HEK293 (cell line): ENCODE results near the gene ABCC9.

Source experiments
- TF ChIP-seq, protein P1 (sequence below): fragments of 450-650 bp; formaldehyde crosslinking; IDR thresholded peaks from 2 replicates; pipeline ENCODE4 v1.5.1; 2016; ENCODE audit warnings: missing biosample characterization, missing genetic modification characterization
- TF ChIP-seq, protein P2 (sequence below): sonication (generic); formaldehyde crosslinking; IDR thresholded peaks from 2 replicates; pipeline ENCODE4 v1.8.1; 2022; ENCODE audit warnings: mild to moderate bottlenecking, moderate library complexity, missing genetic modification reagents

DNA sequence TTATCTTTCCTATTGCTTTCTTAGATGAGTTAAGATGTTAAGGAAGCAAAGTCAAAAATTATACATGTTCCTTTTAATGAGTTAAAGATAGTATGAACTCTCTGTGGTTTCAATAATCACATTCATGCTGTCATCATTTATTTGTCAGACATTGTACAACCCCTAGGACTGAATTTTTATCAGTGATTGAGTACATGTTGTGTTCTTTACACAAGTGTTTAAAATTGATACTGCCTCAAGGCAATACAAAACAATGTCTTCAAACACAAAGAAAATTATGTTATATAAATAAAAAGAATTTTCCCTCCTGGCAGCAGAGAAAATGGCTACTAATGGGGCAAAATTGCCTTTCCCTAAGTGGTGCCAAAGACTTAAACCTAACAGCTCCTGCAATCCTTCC lies 132.1 kb downstream of the ABCC9 start:
- TF ChIP-seq, protein P1, sequence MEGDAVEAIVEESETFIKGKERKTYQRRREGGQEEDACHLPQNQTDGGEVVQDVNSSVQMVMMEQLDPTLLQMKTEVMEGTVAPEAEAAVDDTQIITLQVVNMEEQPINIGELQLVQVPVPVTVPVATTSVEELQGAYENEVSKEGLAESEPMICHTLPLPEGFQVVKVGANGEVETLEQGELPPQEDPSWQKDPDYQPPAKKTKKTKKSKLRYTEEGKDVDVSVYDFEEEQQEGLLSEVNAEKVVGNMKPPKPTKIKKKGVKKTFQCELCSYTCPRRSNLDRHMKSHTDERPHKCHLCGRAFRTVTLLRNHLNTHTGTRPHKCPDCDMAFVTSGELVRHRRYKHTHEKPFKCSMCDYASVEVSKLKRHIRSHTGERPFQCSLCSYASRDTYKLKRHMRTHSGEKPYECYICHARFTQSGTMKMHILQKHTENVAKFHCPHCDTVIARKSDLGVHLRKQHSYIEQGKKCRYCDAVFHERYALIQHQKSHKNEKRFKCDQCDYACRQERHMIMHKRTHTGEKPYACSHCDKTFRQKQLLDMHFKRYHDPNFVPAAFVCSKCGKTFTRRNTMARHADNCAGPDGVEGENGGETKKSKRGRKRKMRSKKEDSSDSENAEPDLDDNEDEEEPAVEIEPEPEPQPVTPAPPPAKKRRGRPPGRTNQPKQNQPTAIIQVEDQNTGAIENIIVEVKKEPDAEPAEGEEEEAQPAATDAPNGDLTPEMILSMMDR: no peak
- TF ChIP-seq, protein P2, sequence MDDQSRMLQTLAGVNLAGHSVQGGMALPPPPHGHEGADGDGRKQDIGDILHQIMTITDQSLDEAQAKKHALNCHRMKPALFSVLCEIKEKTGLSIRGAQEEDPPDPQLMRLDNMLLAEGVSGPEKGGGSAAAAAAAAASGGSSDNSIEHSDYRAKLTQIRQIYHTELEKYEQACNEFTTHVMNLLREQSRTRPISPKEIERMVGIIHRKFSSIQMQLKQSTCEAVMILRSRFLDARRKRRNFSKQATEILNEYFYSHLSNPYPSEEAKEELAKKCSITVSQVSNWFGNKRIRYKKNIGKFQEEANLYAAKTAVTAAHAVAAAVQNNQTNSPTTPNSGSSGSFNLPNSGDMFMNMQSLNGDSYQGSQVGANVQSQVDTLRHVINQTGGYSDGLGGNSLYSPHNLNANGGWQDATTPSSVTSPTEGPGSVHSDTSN (CRISPR knock-in tag): no peak
